HTR-8/SVneo (cell line): ENCODE measurements around the gene TCTN2.

Source experiments
- DNase-seq: peaks from one replicate; pipeline ENCODE4 v3.0.0; 2011; ENCODE audit warnings: low spot score, mixed read lengths; ENCODE audit not compliant: insufficient read length
- FAIRE-seq: peaks from 2 replicates; lab custom pipeline; 2011; peaks lifted over from hg19 to GRCh38; lab: Jason Lieb, UNC

Gene TCTN2

GRCh38 chr12:123681605-123682004 is 10.7 kb downstream of the TCTN2 start:
- FAIRE-seq (no peak), DNase-seq (no peak)

- DNase-seq (no peak), FAIRE-seq (no peak)
Observed at GRCh38 chr12:123683964-123684363, 13.1 kb downstream of the TCTN2 start.

- no peak for DNase-seq
- no peak for FAIRE-seq
Observed at GRCh38 chr12:123686636-123687190, 15.8 kb downstream of the TCTN2 start.

GRCh38 chr12:123690191-123690840 is 19.4 kb downstream of the TCTN2 start:
- DNase-seq (no peak), FAIRE-seq (no peak)

GRCh38 chr12:123696207-123696606 is 25.3 kb downstream of the TCTN2 start:
- no peak for DNase-seq
- FAIRE-seq: no peak

- DNase-seq (no peak), FAIRE-seq (no peak)
Observed at GRCh38 chr12:123696646-123697045, 25.7 kb downstream of the TCTN2 start.

GRCh38 chr12:123705935-123706334 is 35.0 kb downstream of the TCTN2 start:
- no peak for DNase-seq
- FAIRE-seq: no peak

GRCh38 chr12:123707466-123707865 is 36.6 kb downstream of the TCTN2 start:
- FAIRE-seq (no peak), DNase-seq (no peak)

GRCh38 chr12:123712780-123713319 is 41.9 kb downstream of the TCTN2 start:
- DNase-seq: no peak
- no peak for FAIRE-seq

- FAIRE-seq: no peak
- no peak for DNase-seq
Observed at GRCh38 chr12:123713398-123713797, 42.5 kb downstream of the TCTN2 start.

GRCh38 chr12:123713823-123714585 is 43.1 kb downstream of the TCTN2 start:
- FAIRE-seq: no peak
- no peak for DNase-seq

- DNase-seq (no peak), FAIRE-seq (no peak)
Observed at GRCh38 chr12:123715195-123715594, 44.3 kb downstream of the TCTN2 start.

- FAIRE-seq: no peak
- DNase-seq: no peak
Observed at GRCh38 chr12:123717350-123717749, 46.4 kb downstream of the TCTN2 start.

- FAIRE-seq (no peak), DNase-seq (no peak)
Observed at GRCh38 chr12:123720141-123720814, 49.4 kb downstream of the TCTN2 start.

GRCh38 chr12:123721245-123721644 is 50.3 kb downstream of the TCTN2 start:
- no peak for DNase-seq
- no peak for FAIRE-seq

- FAIRE-seq (no peak), DNase-seq (no peak)
Observed at GRCh38 chr12:123723011-123723410, 52.1 kb downstream of the TCTN2 start.

- FAIRE-seq: no peak
- no peak for DNase-seq
Observed at GRCh38 chr12:123723765-123724164, 52.9 kb downstream of the TCTN2 start.

- DNase-seq (no peak), FAIRE-seq (no peak)
Observed at GRCh38 chr12:123726244-123726643, 55.3 kb downstream of the TCTN2 start.

- no peak for DNase-seq
- FAIRE-seq: no peak
Observed at GRCh38 chr12:123726962-123727361, 56.0 kb downstream of the TCTN2 start.

GRCh38 chr12:123727878-123728277 is 57.0 kb downstream of the TCTN2 start:
- DNase-seq: no peak
- peak; percentile 31 for FAIRE-seq

- DNase-seq (no peak), FAIRE-seq (no peak)
Observed at GRCh38 chr12:123731596-123731995, 60.7 kb downstream of the TCTN2 start.
